ENCODE measurements around the gene EMC1. TPM values are rescaled to one million over a fixed set of nuclear protein-coding genes. Genes with fewer than 3 reads are reported as not detected.

The EMC1 gene
- total RNA-seq, 1 donor, result 19.4 TPM

Other genes starting within 250 kb of the EMC1 start
- 164 TPM for gene UBR4, start 41.3 kb downstream of the EMC1 start, total RNA-seq
- 5.4 TPM for gene MRTO4, start 281 bp upstream of the EMC1 start, total RNA-seq
- gene AKR7A3, start 37.2 kb upstream of the EMC1 start, total RNA-seq, result 0.73 TPM
- 17.8 TPM for gene AKR7A2, start 60.6 kb upstream of the EMC1 start, total RNA-seq
- 2.5 TPM for gene SLC66A1, start 60.8 kb upstream of the EMC1 start, total RNA-seq
- gene CAPZB, start 234.0 kb upstream of the EMC1 start, total RNA-seq, result 128 TPM